Caco-2 (cell line): ENCODE measurements around the gene LRRC72. TPM values are rescaled to one million over a fixed set of nuclear protein-coding genes. Genes with fewer than 3 reads are reported as not detected.

Source experiments
- BruUV-seq: library from RNA; stranded (reverse); fragments of 400-500 nt; replicated peaks from 2 replicates; lab custom pipeline; 2021; lab: Mats Ljungman, UMichigan
- CTCF ChIA-PET: fragments of 300-600 bp; sonication (Branson Sonifier 250); formaldehyde crosslinking; loops from one replicate; lab custom pipeline; 2022; ENCODE audit warnings: antibody characterized with exemption; lab: Charles Lee
- POLR2A ChIA-PET: fragments of 300-600 bp; sonication (Branson Sonifier 250); formaldehyde crosslinking; loops from one replicate; lab custom pipeline; 2022; ENCODE audit warnings: antibody characterized with exemption; lab: Charles Lee
- DNase-seq, 2 experiments: peaks; one replicate each; pipeline versions ENCODE4 v3.0.0 to v3.0.0-alpha.2; 2020 to 2022
- H3K27me3 ChIP-seq: replicated peaks from 2 replicates; pipeline ENCODE4 v1.6.0; 2011; ENCODE audit warnings: low read length; ENCODE audit not compliant: control insufficient read depth, insufficient read depth
- H3K36me3 ChIP-seq: 2 replicates; pipeline ENCODE4 v1.5.1; 2011; ENCODE audit warnings: low read length; ENCODE audit not compliant: control insufficient read depth, insufficient read depth
- H3K4me1 ChIP-seq: fragments of 250-450 bp; sonication (Bioruptor Pico); 2 replicates; pipeline ENCODE4 v1.5.1; 2020; ENCODE audit warnings: mild to moderate bottlenecking
- H3K4me3 ChIP-seq: 2 replicates; pipeline ENCODE4 v1.5.1; 2011; ENCODE audit warnings: low read depth, mild to moderate bottlenecking, control low read depth, low read length
- H3K9me3 ChIP-seq: fragments of 250-450 bp; sonication (Bioruptor Pico); 2 replicates; pipeline ENCODE4 v1.5.1; 2020; ENCODE audit warnings: mild to moderate bottlenecking, moderate library complexity
- H3K27ac Mint-ChIP-seq: one replicate; pipeline ENCODE4 v1.8.0; 2022; ENCODE audit warnings: mixed read lengths; ENCODE audit not compliant: unreplicated experiment
- H3K27me3 Mint-ChIP-seq: one replicate; pipeline ENCODE4 v1.8.0; 2022; ENCODE audit warnings: mixed read lengths; ENCODE audit not compliant: insufficient read depth, unreplicated experiment
- H3K36me3 Mint-ChIP-seq: one replicate; pipeline ENCODE4 v1.8.0; 2022; ENCODE audit warnings: mild to moderate bottlenecking, mixed read lengths; ENCODE audit not compliant: insufficient read depth, unreplicated experiment
- H3K4me1 Mint-ChIP-seq: one replicate; pipeline ENCODE4 v1.8.0; 2022; ENCODE audit warnings: low read depth, mixed read lengths; ENCODE audit not compliant: unreplicated experiment
- H3K4me3 Mint-ChIP-seq: one replicate; pipeline ENCODE4 v1.8.0; 2022; ENCODE audit warnings: mild to moderate bottlenecking, moderate library complexity, mixed read lengths; ENCODE audit not compliant: unreplicated experiment
- H3K9me3 Mint-ChIP-seq: one replicate; pipeline ENCODE4 v1.8.0; 2022; ENCODE audit warnings: mixed read lengths; ENCODE audit not compliant: unreplicated experiment
- intact Hi-C: fragments of 100-400 bp; cut with micrococcal nuclease; formaldehyde crosslinking; loops from one replicate; pipeline ENCODE4 v1.10.0; 2022; ENCODE audit not compliant: unreplicated experiment
- total RNA-seq: library from RNA; stranded (reverse); gene quantifications from 2 replicates; pipeline ENCODE4 v1.2.3, GENCODE V29; 2022
- TF ChIP-seq, protein P1 (sequence below), 2 experiments: fragments of 200-600 bp in 1 of 2; IDR thresholded peaks; 1 replicate in 1 of 2; 2 replicates in 1 of 2; pipeline versions ENCODE4 v1.5.1 to v1.8.0; 2011 to 2022; ENCODE audit warnings: antibody characterized with exemption in 1 of 2, control low read depth in 1 of 2, inconsistent platforms in 1 of 2, low read depth in 1 of 2, low read length in 1 of 2, mild to moderate bottlenecking in 1 of 2, moderate library complexity in 1 of 2; ENCODE audit not compliant: insufficient read depth in 1 of 2, severe bottlenecking in 1 of 2, unreplicated experiment in 1 of 2

The LRRC72 gene
- total RNA-seq, 1 experiment from 2014 or later, result not detected

DNA sequence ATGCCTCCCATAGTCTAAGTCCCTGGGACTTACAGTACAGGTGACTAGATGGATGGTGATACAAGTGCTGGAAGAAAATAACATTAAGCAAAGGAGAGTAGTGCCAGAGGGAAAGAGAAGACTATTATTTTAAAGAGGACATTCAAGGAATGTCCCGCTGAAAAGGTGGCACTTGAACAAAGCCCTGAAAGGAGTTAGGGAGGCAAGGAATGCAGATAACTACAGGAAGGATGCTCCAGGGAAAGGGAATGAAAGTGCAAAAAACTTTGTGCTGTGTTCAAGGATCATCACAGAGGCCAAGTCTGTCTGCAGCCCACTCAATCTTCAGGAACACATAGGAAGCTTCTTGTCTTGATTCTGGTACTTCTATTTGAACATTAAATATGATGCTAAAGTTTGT, 104.0 kb downstream of the LRRC72 start:
- ChIA-PET POLR2A (no interaction called here), CTCF (no interaction called here)
- Mint-ChIP-seq H3K9me3 (no peaks in the 10 kb centered on the region), H3K4me1 (peaks cover 7% of the 10 kb centered on the region), H3K27me3 (no peaks in the 10 kb centered on the region), H3K4me3 (no peak overlapping the region), H3K36me3 (peaks cover 44% of the 10 kb centered on the region), H3K27ac (no peak overlapping the region)
- no peaks in the 10 kb centered on the region for H3K27me3 ChIP-seq
- no peaks in the 10 kb centered on the region for H3K9me3 ChIP-seq
- no peak for DNase-seq
- H3K36me3 ChIP-seq, result peaks cover 1% of the 10 kb centered on the region; the same call in 1 of the 2 replicates
- no peaks in the 10 kb centered on the region for H3K4me1 ChIP-seq
- H3K4me3 ChIP-seq, result no peak overlapping the region
- intact Hi-C loops, result no loop called here
- TF ChIP-seq, protein P1, sequence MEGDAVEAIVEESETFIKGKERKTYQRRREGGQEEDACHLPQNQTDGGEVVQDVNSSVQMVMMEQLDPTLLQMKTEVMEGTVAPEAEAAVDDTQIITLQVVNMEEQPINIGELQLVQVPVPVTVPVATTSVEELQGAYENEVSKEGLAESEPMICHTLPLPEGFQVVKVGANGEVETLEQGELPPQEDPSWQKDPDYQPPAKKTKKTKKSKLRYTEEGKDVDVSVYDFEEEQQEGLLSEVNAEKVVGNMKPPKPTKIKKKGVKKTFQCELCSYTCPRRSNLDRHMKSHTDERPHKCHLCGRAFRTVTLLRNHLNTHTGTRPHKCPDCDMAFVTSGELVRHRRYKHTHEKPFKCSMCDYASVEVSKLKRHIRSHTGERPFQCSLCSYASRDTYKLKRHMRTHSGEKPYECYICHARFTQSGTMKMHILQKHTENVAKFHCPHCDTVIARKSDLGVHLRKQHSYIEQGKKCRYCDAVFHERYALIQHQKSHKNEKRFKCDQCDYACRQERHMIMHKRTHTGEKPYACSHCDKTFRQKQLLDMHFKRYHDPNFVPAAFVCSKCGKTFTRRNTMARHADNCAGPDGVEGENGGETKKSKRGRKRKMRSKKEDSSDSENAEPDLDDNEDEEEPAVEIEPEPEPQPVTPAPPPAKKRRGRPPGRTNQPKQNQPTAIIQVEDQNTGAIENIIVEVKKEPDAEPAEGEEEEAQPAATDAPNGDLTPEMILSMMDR (IDR thresholded peaks at IDR 0.05; ENCODE audit: insufficient read depth in 1 of 2, low read depth in 1 of 2, low read length in 1 of 2, severe bottlenecking in 1 of 2, unreplicated experiment in 1 of 2), result no peak
- no TSS peak for BruUV-seq

Other genes starting within 250 kb of the LRRC72 start
- gene CRPPA, start 105.3 kb upstream of the LRRC72 start, total RNA-seq, result 7.3 and 7.9 TPM in 2 replicates
- 8.1 and 8.4 TPM in 2 replicates for gene SOSTDC1, start 61.1 kb upstream of the LRRC72 start, total RNA-seq
- gene ANKMY2, start 118.9 kb downstream of the LRRC72 start, total RNA-seq, result 34.5 and 35.2 TPM in 2 replicates
- gene BZW2, start 119.4 kb downstream of the LRRC72 start, total RNA-seq, result 148 TPM in 2 replicates
- gene TSPAN13, start 226.9 kb downstream of the LRRC72 start, total RNA-seq, result 193 and 208 TPM in 2 replicates